ENCODE results near the gene NID1.

Gene NID1

GRCh38 chr1:235997931-235998330 lies 67.0 kb downstream of the NID1 start:
- no peak overlapping the region for H3K18ac ChIP-seq (ENCODE audit: low read length)
- no peak for DNase-seq (ENCODE audit: low spot score)
- H2AK5ac ChIP-seq (ENCODE audit: low read depth, low read length), result no peak overlapping the region
- H3K36me3 ChIP-seq (replicated peaks in 1 of 2; ENCODE audit: control insufficient read depth in 2 of 2, insufficient read depth in 2 of 2, low read length in 2 of 2), result peaks cover 10% of the 10 kb centered on the region in 2 donors
- no peak overlapping the region for H4K91ac ChIP-seq (ENCODE audit: low read depth, low read length, poor library complexity)
- no peak overlapping the region for H2BK12ac ChIP-seq (ENCODE audit: low read length)
- H3K4me1 ChIP-seq (ENCODE audit: control insufficient read depth in 2 of 2, insufficient read depth in 1 of 2, low read depth in 1 of 2, low read length in 2 of 2), result no peaks in the 10 kb centered on the region
- H3K27me3 ChIP-seq (ENCODE audit: control insufficient read depth in 3 of 3, insufficient read depth in 3 of 3, low read depth in 1 of 3, low read length in 3 of 3), result no peaks in the 10 kb centered on the region
- peak overlapping the region; percentile 50 for H3K14ac ChIP-seq (ENCODE audit: low read length)
- H3K4me2 ChIP-seq (ENCODE audit: insufficient read depth, low read length, poor library complexity, severe bottlenecking), result no peak overlapping the region
- no peak overlapping the region for H3K9ac ChIP-seq (ENCODE audit: low read depth, low read length, poor library complexity)
- no peak overlapping the region for H4K8ac ChIP-seq (ENCODE audit: low read depth, low read length)
- H3K27ac ChIP-seq (replicated peaks; ENCODE audit: low read length), result no peak overlapping the region
- no CpG with 5 or more reads among the region's 5 CpGs for WGBS, 2 donors (ENCODE audit: extremely low coverage in 2 of 2, insufficient read length in 2 of 2, insufficient replicate concordance in 1 of 2)
- peaks cover 0 to 2% of the 10 kb centered on the region in 2 donors for H3K9me3 ChIP-seq (replicated peaks in 1 of 2; ENCODE audit: control insufficient read depth in 2 of 2, insufficient read depth in 1 of 2, low read depth in 1 of 2, low read length in 2 of 2)
- no peak overlapping the region for H2AFZ ChIP-seq (ENCODE audit: low read length)
- peaks cover 2% of the 10 kb centered on the region for H3K79me1 ChIP-seq (ENCODE audit: low read depth, low read length)
- H3K4me3 ChIP-seq (ENCODE audit: low read length in 2 of 2), result no peak overlapping the region
- H2BK120ac ChIP-seq (ENCODE audit: low read depth, low read length), result no peak overlapping the region
- H2BK5ac ChIP-seq (ENCODE audit: low read length), result no peak overlapping the region
- no peak overlapping the region for H3K4ac ChIP-seq (ENCODE audit: low read length)
- no peak overlapping the region for H3K23ac ChIP-seq (ENCODE audit: low read depth, low read length, poor library complexity)
- no peak overlapping the region for H2BK15ac ChIP-seq (ENCODE audit: low read length)

- H2AK5ac ChIP-seq (ENCODE audit: low read depth, low read length), result no peak overlapping the region
- no peak overlapping the region for H3K27ac ChIP-seq (replicated peaks; ENCODE audit: low read length)
- H2AFZ ChIP-seq (ENCODE audit: low read length), result no peak overlapping the region
- no peak overlapping the region for H3K4me3 ChIP-seq (ENCODE audit: low read length in 2 of 2)
- H2BK120ac ChIP-seq (ENCODE audit: low read depth, low read length), result no peak overlapping the region
- no peak overlapping the region for H3K4me2 ChIP-seq (ENCODE audit: insufficient read depth, low read length, poor library complexity, severe bottlenecking)
- no peak overlapping the region for H3K18ac ChIP-seq (ENCODE audit: low read length)
- peaks cover 0 to 2% of the 10 kb centered on the region in 2 donors for H3K9me3 ChIP-seq (replicated peaks in 1 of 2; ENCODE audit: control insufficient read depth in 2 of 2, insufficient read depth in 1 of 2, low read depth in 1 of 2, low read length in 2 of 2)
- H2BK12ac ChIP-seq (ENCODE audit: low read length), result no peak overlapping the region
- no CpG with 5 or more reads among the region's 5 CpGs for WGBS, 2 donors (ENCODE audit: extremely low coverage in 2 of 2, insufficient read length in 2 of 2, insufficient replicate concordance in 1 of 2)
- H3K36me3 ChIP-seq (replicated peaks in 1 of 2; ENCODE audit: control insufficient read depth in 2 of 2, insufficient read depth in 2 of 2, low read length in 2 of 2), result peaks cover 10 to 13% of the 10 kb centered on the region in 2 donors
- no peak overlapping the region for H3K23ac ChIP-seq (ENCODE audit: low read depth, low read length, poor library complexity)
- no peak overlapping the region for H3K4ac ChIP-seq (ENCODE audit: low read length)
- H2BK15ac ChIP-seq (ENCODE audit: low read length), result no peak overlapping the region
- no peak overlapping the region for H3K14ac ChIP-seq (ENCODE audit: low read length)
- no peak overlapping the region for H2BK5ac ChIP-seq (ENCODE audit: low read length)
- no peak overlapping the region for H3K9ac ChIP-seq (ENCODE audit: low read depth, low read length, poor library complexity)
- no peak overlapping the region for H4K91ac ChIP-seq (ENCODE audit: low read depth, low read length, poor library complexity)
- DNase-seq (ENCODE audit: low spot score), result no peak
- H3K27me3 ChIP-seq (ENCODE audit: control insufficient read depth in 3 of 3, insufficient read depth in 3 of 3, low read depth in 1 of 3, low read length in 3 of 3), result no peaks in the 10 kb centered on the region
- no peak overlapping the region for H4K8ac ChIP-seq (ENCODE audit: low read depth, low read length)
- peaks cover 2% of the 10 kb centered on the region for H3K79me1 ChIP-seq (ENCODE audit: low read depth, low read length)
- H3K4me1 ChIP-seq (ENCODE audit: control insufficient read depth in 2 of 2, insufficient read depth in 1 of 2, low read depth in 1 of 2, low read length in 2 of 2), result no peaks in the 10 kb centered on the region
Observed at GRCh38 chr1:235997049-235997448, 67.8 kb downstream of the NID1 start.

GRCh38 chr1:235996048-235996785 lies 68.7 kb downstream of the NID1 start:
- no peak overlapping the region for H3K18ac ChIP-seq (ENCODE audit: low read length)
- H4K91ac ChIP-seq (ENCODE audit: low read depth, low read length, poor library complexity), result no peak overlapping the region
- no peak overlapping the region for H3K14ac ChIP-seq (ENCODE audit: low read length)
- H3K4me3 ChIP-seq (ENCODE audit: low read length in 2 of 2), result no peak overlapping the region
- no peak overlapping the region for H2AK5ac ChIP-seq (ENCODE audit: low read depth, low read length)
- peaks cover 0 to 2% of the 10 kb centered on the region in 2 donors for H3K9me3 ChIP-seq (replicated peaks in 1 of 2; ENCODE audit: control insufficient read depth in 2 of 2, insufficient read depth in 1 of 2, low read depth in 1 of 2, low read length in 2 of 2)
- H2AFZ ChIP-seq (ENCODE audit: low read length), result no peak overlapping the region
- H3K4me2 ChIP-seq (ENCODE audit: insufficient read depth, low read length, poor library complexity, severe bottlenecking), result no peak overlapping the region
- peaks cover 10 to 13% of the 10 kb centered on the region in 2 donors for H3K36me3 ChIP-seq (replicated peaks in 1 of 2; ENCODE audit: control insufficient read depth in 2 of 2, insufficient read depth in 2 of 2, low read length in 2 of 2)
- no peak overlapping the region for H3K23ac ChIP-seq (ENCODE audit: low read depth, low read length, poor library complexity)
- no peak overlapping the region for H2BK120ac ChIP-seq (ENCODE audit: low read depth, low read length)
- no CpG with 5 or more reads among the region's 4 CpGs for WGBS, 2 donors (ENCODE audit: extremely low coverage in 2 of 2, insufficient read length in 2 of 2, insufficient replicate concordance in 1 of 2)
- H3K9ac ChIP-seq (ENCODE audit: low read depth, low read length, poor library complexity), result no peak overlapping the region
- no peak overlapping the region for H2BK15ac ChIP-seq (ENCODE audit: low read length)
- no peak overlapping the region for H3K4ac ChIP-seq (ENCODE audit: low read length)
- DNase-seq (ENCODE audit: low spot score), result no peak
- no peak overlapping the region for H4K8ac ChIP-seq (ENCODE audit: low read depth, low read length)
- H2BK5ac ChIP-seq (ENCODE audit: low read length), result no peak overlapping the region
- peaks cover 2% of the 10 kb centered on the region for H3K79me1 ChIP-seq (ENCODE audit: low read depth, low read length)
- no peak overlapping the region for H3K27ac ChIP-seq (replicated peaks; ENCODE audit: low read length)
- no peak overlapping the region for H2BK12ac ChIP-seq (ENCODE audit: low read length)
- no peaks in the 10 kb centered on the region for H3K4me1 ChIP-seq (ENCODE audit: control insufficient read depth in 2 of 2, insufficient read depth in 1 of 2, low read depth in 1 of 2, low read length in 2 of 2)
- H3K27me3 ChIP-seq (ENCODE audit: control insufficient read depth in 3 of 3, insufficient read depth in 3 of 3, low read depth in 1 of 3, low read length in 3 of 3), result no peaks in the 10 kb centered on the region

GRCh38 chr1:235995511-235995910 lies 69.4 kb downstream of the NID1 start:
- Histone ChIP-seq H3K18ac (ENCODE audit: low read length) (no peak overlapping the region), H3K14ac (ENCODE audit: low read length) (no peak overlapping the region), H3K4me3 (ENCODE audit: low read length in 2 of 2) (no peak overlapping the region), H2BK15ac (ENCODE audit: low read length) (no peak overlapping the region), H2AK5ac (ENCODE audit: low read depth, low read length) (no peak overlapping the region), H2BK12ac (ENCODE audit: low read length) (no peak overlapping the region), H4K91ac (ENCODE audit: low read depth, low read length, poor library complexity) (no peak overlapping the region), H2AFZ (ENCODE audit: low read length) (no peak overlapping the region), H3K36me3 (replicated peaks in 1 of 2; ENCODE audit: control insufficient read depth in 2 of 2, insufficient read depth in 2 of 2, low read length in 2 of 2) (peaks cover 16 to 18% of the 10 kb centered on the region in 2 donors), H3K27ac (replicated peaks; ENCODE audit: low read length) (no peak overlapping the region), H3K9ac (ENCODE audit: low read depth, low read length, poor library complexity) (peak overlapping the region; percentile 21), H3K79me1 (ENCODE audit: low read depth, low read length) (peaks cover 2% of the 10 kb centered on the region), H2BK120ac (ENCODE audit: low read depth, low read length) (no peak overlapping the region), H3K23ac (ENCODE audit: low read depth, low read length, poor library complexity) (no peak overlapping the region), H3K4me2 (ENCODE audit: insufficient read depth, low read length, poor library complexity, severe bottlenecking) (no peak overlapping the region), H3K27me3 (ENCODE audit: control insufficient read depth in 3 of 3, insufficient read depth in 3 of 3, low read depth in 1 of 3, low read length in 3 of 3) (no peaks in the 10 kb centered on the region), H4K8ac (ENCODE audit: low read depth, low read length) (no peak overlapping the region), H3K9me3 (replicated peaks in 1 of 2; ENCODE audit: control insufficient read depth in 2 of 2, insufficient read depth in 1 of 2, low read depth in 1 of 2, low read length in 2 of 2) (peaks cover 5 to 7% of the 10 kb centered on the region in 2 donors), H3K4ac (ENCODE audit: low read length) (no peak overlapping the region), H2BK5ac (ENCODE audit: low read length) (no peak overlapping the region), H3K4me1 (ENCODE audit: control insufficient read depth in 2 of 2, insufficient read depth in 1 of 2, low read depth in 1 of 2, low read length in 2 of 2) (no peaks in the 10 kb centered on the region)
- no CpG with 5 or more reads among the region's 3 CpGs for WGBS, 2 donors (ENCODE audit: extremely low coverage in 2 of 2, insufficient read length in 2 of 2, insufficient replicate concordance in 1 of 2)
- no peak for DNase-seq (ENCODE audit: low spot score)

All from neuronal stem cell (in vitro differentiated cells).